Loucy (cell line): ENCODE measurements around the gene SLC34A3.

ENCODE experiments used
- H2AFZ ChIP-seq: fragments of 200-600 bp; sonication (generic); 2 replicates; pipeline ENCODE4 v1.6.0; 2016; ENCODE audit warnings: antibody characterized with exemption, mild to moderate bottlenecking, low read length, moderate library complexity
- H3F3A ChIP-seq: fragments of 200-600 bp; 2 replicates; pipeline ENCODE4 v1.6.0; 2016; ENCODE audit warnings: antibody characterized with exemption, low read depth, mild to moderate bottlenecking
- H3K27me3 ChIP-seq: fragments of 200-600 bp; sonication (generic); 2 replicates; pipeline ENCODE4 v1.6.1; 2014; ENCODE audit warnings: low read length, mild to moderate bottlenecking; ENCODE audit not compliant: insufficient read depth, poor library complexity, severe bottlenecking
- H3K36me3 ChIP-seq: fragments of 200-600 bp; sonication (generic); 2 replicates; pipeline ENCODE4 v1.6.1; 2016; ENCODE audit warnings: low read length; ENCODE audit not compliant: insufficient read depth
- H3K4me1 ChIP-seq: fragments of 200-600 bp; sonication (generic); 2 replicates; pipeline ENCODE4 v1.5.1; 2014; ENCODE audit warnings: low read length, mild to moderate bottlenecking; ENCODE audit not compliant: insufficient read depth, poor library complexity, severe bottlenecking
- H3K4me2 ChIP-seq: fragments of 200-600 bp; sonication (generic); 2 replicates; pipeline ENCODE4 v1.6.0; 2014; ENCODE audit warnings: antibody characterized with exemption, low read length, low read depth, mild to moderate bottlenecking; ENCODE audit not compliant: poor library complexity, severe bottlenecking
- H3K4me3 ChIP-seq: fragments of 200-600 bp; sonication (generic); 2 replicates; pipeline ENCODE4 v1.5.1; 2014; ENCODE audit warnings: low read length, mild to moderate bottlenecking, mixed read lengths; ENCODE audit not compliant: poor library complexity, severe bottlenecking
- H3K79me2 ChIP-seq: fragments of 200-600 bp; sonication (generic); 2 replicates; pipeline ENCODE4 v1.6.1; 2014; ENCODE audit warnings: low read length; ENCODE audit not compliant: insufficient read depth
- H3K9ac ChIP-seq: fragments of 200-600 bp; sonication (generic); 2 replicates; pipeline ENCODE4 v1.6.0; 2014; ENCODE audit warnings: mild to moderate bottlenecking, low read depth, low read length, moderate library complexity; ENCODE audit not compliant: poor library complexity, severe bottlenecking
- H3K9me2 ChIP-seq: fragments of 200-600 bp; sonication (generic); replicated peaks from 2 replicates; pipeline ENCODE4 v1.6.1; 2016; ENCODE audit warnings: low read depth, low read length, mixed read lengths
- H3K9me3 ChIP-seq: fragments of 200-600 bp; sonication (generic); 2 replicates; pipeline ENCODE4 v1.6.1; 2014; ENCODE audit warnings: mild to moderate bottlenecking, antibody characterized with exemption, low read length, low read depth; ENCODE audit not compliant: insufficient read depth
- H4K20me1 ChIP-seq: fragments of 200-600 bp; sonication (generic); 2 replicates; pipeline ENCODE4 v1.6.0; 2014; ENCODE audit warnings: antibody characterized with exemption, low read length, mild to moderate bottlenecking; ENCODE audit not compliant: insufficient read depth, poor library complexity, severe bottlenecking
- EZH2phosphoT487 ChIP-seq: fragments of 200-600 bp; IDR thresholded peaks from 2 replicates; pipeline ENCODE4 v1.6.1; 2018; ENCODE audit warnings: antibody characterized with exemption, mild to moderate bottlenecking, moderate library complexity, borderline replicate concordance
- TF ChIP-seq, protein P1 (sequence below): fragments of 200-600 bp; sonication (generic); conservative IDR thresholded peaks from 2 replicates; pipeline ENCODE4 v1.5.1; 2014; ENCODE audit warnings: mild to moderate bottlenecking, antibody characterized with exemption, low read length

SLC34A3 gene

DNA sequence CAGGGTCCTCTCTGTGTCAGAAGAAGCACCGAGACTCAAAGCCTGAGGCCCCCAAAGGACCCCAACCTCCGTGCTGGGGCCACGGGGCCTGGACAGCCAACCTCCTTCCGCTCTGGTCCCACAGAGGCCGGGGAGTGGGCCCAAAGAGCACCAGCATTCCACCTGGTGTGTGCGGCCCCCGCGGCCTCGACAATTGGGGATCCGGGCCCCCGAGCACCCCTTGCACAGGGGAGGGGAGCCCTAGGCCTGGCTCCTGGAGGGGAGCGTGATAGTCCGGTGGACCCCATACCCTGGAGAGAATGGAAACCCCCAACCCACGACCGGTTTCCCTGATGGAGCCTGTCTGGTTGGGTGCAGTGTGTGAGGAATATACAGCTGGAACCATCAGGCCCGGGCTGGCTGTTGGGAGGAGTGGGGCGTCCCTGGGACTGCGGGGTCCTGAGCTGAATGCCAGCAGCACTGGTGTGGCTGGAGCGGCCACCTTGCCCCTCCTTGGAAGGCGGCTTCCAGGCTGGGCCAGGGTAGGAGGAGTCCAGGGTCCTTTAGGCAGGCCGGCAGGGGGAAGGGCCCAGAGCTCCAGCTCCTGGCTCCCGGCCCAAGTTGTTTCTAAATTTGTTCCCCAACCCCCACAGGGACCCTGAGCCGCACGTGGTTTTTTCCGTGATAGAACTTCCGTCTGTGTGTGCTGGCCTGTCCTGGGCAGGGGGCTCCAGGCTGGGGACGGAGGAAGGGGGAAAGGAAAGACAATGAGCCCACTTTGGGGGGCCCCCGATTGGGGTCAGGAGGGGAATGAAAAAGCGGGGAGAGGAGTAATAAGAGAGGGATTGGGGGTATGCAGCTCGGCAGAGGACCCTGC is 46.0 kb downstream of the SLC34A3 start:
- no peaks in the 10 kb centered on the region for H3K9me3 ChIP-seq
- H3K9me2 ChIP-seq: no peaks in the 10 kb centered on the region
- no peaks in the 10 kb centered on the region for H3K79me2 ChIP-seq
- no peaks in the 10 kb centered on the region for H3K27me3 ChIP-seq
- no peak overlapping the region for H3K4me3 ChIP-seq
- no peaks in the 10 kb centered on the region for H3F3A ChIP-seq
- H3K36me3 ChIP-seq: no peaks in the 10 kb centered on the region; the same call in 1 of the 2 replicates
- no peak overlapping the region for H2AFZ ChIP-seq
- H4K20me1 ChIP-seq: peaks cover under 1% of the 10 kb centered on the region
- no peaks in the 10 kb centered on the region for H3K4me1 ChIP-seq
- H3K9ac ChIP-seq: no peak overlapping the region
- H3K4me2 ChIP-seq: no peak overlapping the region
- TF ChIP-seq, protein P1, sequence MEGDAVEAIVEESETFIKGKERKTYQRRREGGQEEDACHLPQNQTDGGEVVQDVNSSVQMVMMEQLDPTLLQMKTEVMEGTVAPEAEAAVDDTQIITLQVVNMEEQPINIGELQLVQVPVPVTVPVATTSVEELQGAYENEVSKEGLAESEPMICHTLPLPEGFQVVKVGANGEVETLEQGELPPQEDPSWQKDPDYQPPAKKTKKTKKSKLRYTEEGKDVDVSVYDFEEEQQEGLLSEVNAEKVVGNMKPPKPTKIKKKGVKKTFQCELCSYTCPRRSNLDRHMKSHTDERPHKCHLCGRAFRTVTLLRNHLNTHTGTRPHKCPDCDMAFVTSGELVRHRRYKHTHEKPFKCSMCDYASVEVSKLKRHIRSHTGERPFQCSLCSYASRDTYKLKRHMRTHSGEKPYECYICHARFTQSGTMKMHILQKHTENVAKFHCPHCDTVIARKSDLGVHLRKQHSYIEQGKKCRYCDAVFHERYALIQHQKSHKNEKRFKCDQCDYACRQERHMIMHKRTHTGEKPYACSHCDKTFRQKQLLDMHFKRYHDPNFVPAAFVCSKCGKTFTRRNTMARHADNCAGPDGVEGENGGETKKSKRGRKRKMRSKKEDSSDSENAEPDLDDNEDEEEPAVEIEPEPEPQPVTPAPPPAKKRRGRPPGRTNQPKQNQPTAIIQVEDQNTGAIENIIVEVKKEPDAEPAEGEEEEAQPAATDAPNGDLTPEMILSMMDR: no peak
- no peak for TF ChIP-seq EZH2phosphoT487

DNA sequence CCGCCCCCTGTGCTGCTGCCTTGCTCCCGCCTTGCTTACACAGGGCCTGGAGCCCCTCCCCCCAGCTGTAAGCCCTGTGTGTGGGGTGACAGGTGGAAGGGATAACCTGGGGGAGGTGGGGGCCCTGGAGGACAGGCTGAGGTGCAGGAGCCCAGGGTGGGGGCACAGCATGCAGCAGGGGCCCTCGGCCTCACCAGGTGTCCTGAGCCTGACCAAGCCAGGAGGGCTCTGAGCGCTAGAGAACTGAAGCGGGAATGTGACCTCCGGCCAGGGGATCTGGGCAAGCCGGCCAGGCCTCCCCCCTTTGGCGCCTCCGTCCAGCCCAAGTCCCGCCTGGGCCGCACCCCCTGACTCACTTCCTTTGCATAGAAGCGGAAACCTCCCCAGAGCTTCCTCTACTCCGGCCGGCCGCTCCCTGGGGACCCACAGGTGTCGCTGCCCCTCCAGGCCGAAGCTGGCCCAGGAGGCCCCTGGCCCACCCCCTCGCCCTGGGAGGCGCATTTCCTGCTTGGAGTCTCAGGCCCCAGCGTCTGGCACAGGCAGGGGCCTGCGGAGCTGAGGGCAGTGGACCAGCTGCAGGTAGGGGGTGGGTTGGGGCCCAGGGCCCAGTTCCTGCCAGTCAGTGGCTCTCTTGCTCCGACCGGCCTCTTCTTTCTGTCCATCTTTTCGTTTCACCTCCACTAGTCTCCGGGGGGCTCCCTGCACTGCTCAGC is 46.8 kb downstream of the SLC34A3 start, which contains the start of gene TOR4A:
Gene TOR4A, plus strand, starts transcription at position 398 of the 713 bp plus-strand sequence. CDS start 964 bp downstream, outside the sequence.
- H2AFZ ChIP-seq: no peak within 1 kb of the TSS
- H3K9ac ChIP-seq: no peak within 1 kb of the TSS

GRCh38 chr9:137278061-137278701 is 47.5 kb downstream of the SLC34A3 start:
- H3K4me2 ChIP-seq: no peak overlapping the region
- H3K4me1 ChIP-seq: no peaks in the 10 kb centered on the region
- no peak overlapping the region for H2AFZ ChIP-seq
- H4K20me1 ChIP-seq: no peaks in the 10 kb centered on the region
- H3K79me2 ChIP-seq: no peaks in the 10 kb centered on the region
- H3F3A ChIP-seq: no peaks in the 10 kb centered on the region
- TF ChIP-seq EZH2phosphoT487: no peak
- TF ChIP-seq, protein P1: no peak
- H3K36me3 ChIP-seq: no peaks in the 10 kb centered on the region; the same call in 1 of the 2 replicates
- no peaks in the 10 kb centered on the region for H3K9me2 ChIP-seq
- H3K9ac ChIP-seq: no peak overlapping the region
- H3K27me3 ChIP-seq: no peaks in the 10 kb centered on the region
- no peak overlapping the region for H3K4me3 ChIP-seq
- H3K9me3 ChIP-seq: no peaks in the 10 kb centered on the region

More for the DNA sequence above, 46.8 kb downstream of the SLC34A3 start, which contains the start of gene TOR4A:
- no peaks in the 10 kb centered on the region for H3K79me2 ChIP-seq
- H3K4me3 ChIP-seq: no peak within 1 kb of the TSS
- no peaks in the 10 kb centered on the region for H3K27me3 ChIP-seq
- no peaks in the 10 kb centered on the region; the same call in 1 of the 2 replicates for H3K36me3 ChIP-seq
- H3K4me1 ChIP-seq: no peaks in the 10 kb centered on the region
- H3K4me2 ChIP-seq: no peak within 1 kb of the TSS
- no peaks in the 10 kb centered on the region for H3K9me2 ChIP-seq
- no peaks in the 10 kb centered on the region for H3K9me3 ChIP-seq
- H3F3A ChIP-seq: no peaks in the 10 kb centered on the region
- no peak for TF ChIP-seq EZH2phosphoT487
- TF ChIP-seq, protein P1: no peak
- H4K20me1 ChIP-seq: no peaks in the 10 kb centered on the region
